ENCODE measurements around the gene OR6C76. TPM values are rescaled to one million over a fixed set of nuclear protein-coding genes. Genes with fewer than 3 reads are reported as not detected.
"Not testable (repeated sequence)": the region's sequence is repeated elsewhere in the genome, so short reads cannot be mapped to it uniquely, and the experiment has no call there.

The OR6C76 gene
- total and polyA plus RNA-seq, 4 donors = not detected

- DNase-seq; H3K4me1 ChIP-seq (ENCODE audit: control insufficient read depth in 1 of 2, insufficient read depth in 2 of 2, low read length in 2 of 2); H3K36me3 ChIP-seq (ENCODE audit: control insufficient read depth in 1 of 2, insufficient read depth in 2 of 2, low read length in 1 of 2); ATAC-seq (ENCODE audit: low FRiP score); intact Hi-C loops (cut with DNase I); H3K27me3 ChIP-seq (ENCODE audit: control insufficient read depth in 1 of 2, insufficient read depth in 2 of 2, low read length in 1 of 2); H3K4me3 ChIP-seq (ENCODE audit: low read length in 2 of 2); H3K9me3 ChIP-seq (ENCODE audit: control insufficient read depth, low read length); H3K27ac ChIP-seq (ENCODE audit: low read depth in 1 of 2, low read length in 2 of 2): not testable (repeated sequence)
- WGBS, 2 donors = 89% methylated on average over 5 of the region's 6 CpGs
Observed at GRCh38 chr12:55413498-55414388, 12.3 kb upstream of the OR6C76 start.

DNA sequence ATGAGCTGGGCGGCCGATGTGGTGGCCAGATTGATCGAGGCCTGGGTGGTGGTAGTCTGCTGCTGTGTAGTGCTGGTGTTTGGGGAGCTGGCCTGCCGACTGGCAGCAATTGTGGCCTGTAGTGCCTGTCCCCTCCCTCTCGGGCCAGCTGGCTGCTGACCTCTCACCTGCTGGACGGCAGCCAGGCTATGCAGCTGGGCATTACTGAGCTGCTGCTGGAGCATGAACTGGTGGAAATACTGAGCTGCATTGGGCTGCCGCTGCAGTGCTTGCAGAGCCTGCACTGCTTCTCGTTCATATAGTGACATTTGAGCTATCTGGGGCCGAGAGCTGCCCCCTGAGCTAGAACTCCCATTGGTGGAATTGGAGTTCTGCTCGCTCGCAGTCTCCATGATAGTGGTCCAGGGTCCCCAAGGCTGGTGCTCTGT lies 11.6 kb upstream of the OR6C76 start:
- 33 to 35% methylated on average over 10 to 11 of the region's 11 CpGs for WGBS, 2 donors
- intact Hi-C loops (cut with DNase I); H3K36me3 ChIP-seq (ENCODE audit: control insufficient read depth in 1 of 2, insufficient read depth in 2 of 2, low read length in 1 of 2); H3K27ac ChIP-seq (ENCODE audit: low read depth in 1 of 2, low read length in 2 of 2); H3K9me3 ChIP-seq (ENCODE audit: control insufficient read depth, low read length); H3K4me1 ChIP-seq (ENCODE audit: control insufficient read depth in 1 of 2, insufficient read depth in 2 of 2, low read length in 2 of 2); DNase-seq; H3K4me3 ChIP-seq (ENCODE audit: low read length in 2 of 2); H3K27me3 ChIP-seq (ENCODE audit: control insufficient read depth in 1 of 2, insufficient read depth in 2 of 2, low read length in 1 of 2): not testable (repeated sequence)
- ATAC-seq (ENCODE audit: low FRiP score) = peak; percentile 44

- WGBS, 2 donors = 5 to 10% methylated on average over 6 to 10 of the region's 34 CpGs
- H3K4me1 ChIP-seq (ENCODE audit: control insufficient read depth in 1 of 2, insufficient read depth in 2 of 2, low read length in 2 of 2); intact Hi-C loops (cut with DNase I); H3K27ac ChIP-seq (ENCODE audit: low read depth in 1 of 2, low read length in 2 of 2); H3K4me3 ChIP-seq (ENCODE audit: low read length in 2 of 2); H3K36me3 ChIP-seq (ENCODE audit: control insufficient read depth in 1 of 2, insufficient read depth in 2 of 2, low read length in 1 of 2); H3K9me3 ChIP-seq (ENCODE audit: control insufficient read depth, low read length); H3K27me3 ChIP-seq (ENCODE audit: control insufficient read depth in 1 of 2, insufficient read depth in 2 of 2, low read length in 1 of 2); DNase-seq: not testable (repeated sequence)
- peak; percentile 11 for ATAC-seq (ENCODE audit: low FRiP score)
Observed at GRCh38 chr12:55414889-55415288, 11.2 kb upstream of the OR6C76 start.

GRCh38 chr12:55416961-55417360 lies 9.1 kb upstream of the OR6C76 start:
- H3K4me3 ChIP-seq (ENCODE audit: low read length in 2 of 2) = no peak overlapping the region
- H3K4me1 ChIP-seq (ENCODE audit: control insufficient read depth in 1 of 2, insufficient read depth in 2 of 2, low read length in 2 of 2) = no peaks in the 10 kb centered on the region
- no peaks in the 10 kb centered on the region for H3K27me3 ChIP-seq (ENCODE audit: control insufficient read depth in 1 of 2, insufficient read depth in 2 of 2, low read length in 1 of 2)
- no peak for DNase-seq
- H3K36me3 ChIP-seq (ENCODE audit: control insufficient read depth in 1 of 2, insufficient read depth in 2 of 2, low read length in 1 of 2) = no peaks in the 10 kb centered on the region
- H3K9me3 ChIP-seq (ENCODE audit: control insufficient read depth, low read length) = peaks cover 3% of the 10 kb centered on the region
- WGBS, 2 donors = 51 to 88% methylated on average over 1 of the region's 1 CpG
- intact Hi-C loops (cut with DNase I) = no loop called here
- H3K27ac ChIP-seq (ENCODE audit: low read depth in 1 of 2, low read length in 2 of 2) = no peak overlapping the region
- ATAC-seq (ENCODE audit: low FRiP score) = no peak

DNA sequence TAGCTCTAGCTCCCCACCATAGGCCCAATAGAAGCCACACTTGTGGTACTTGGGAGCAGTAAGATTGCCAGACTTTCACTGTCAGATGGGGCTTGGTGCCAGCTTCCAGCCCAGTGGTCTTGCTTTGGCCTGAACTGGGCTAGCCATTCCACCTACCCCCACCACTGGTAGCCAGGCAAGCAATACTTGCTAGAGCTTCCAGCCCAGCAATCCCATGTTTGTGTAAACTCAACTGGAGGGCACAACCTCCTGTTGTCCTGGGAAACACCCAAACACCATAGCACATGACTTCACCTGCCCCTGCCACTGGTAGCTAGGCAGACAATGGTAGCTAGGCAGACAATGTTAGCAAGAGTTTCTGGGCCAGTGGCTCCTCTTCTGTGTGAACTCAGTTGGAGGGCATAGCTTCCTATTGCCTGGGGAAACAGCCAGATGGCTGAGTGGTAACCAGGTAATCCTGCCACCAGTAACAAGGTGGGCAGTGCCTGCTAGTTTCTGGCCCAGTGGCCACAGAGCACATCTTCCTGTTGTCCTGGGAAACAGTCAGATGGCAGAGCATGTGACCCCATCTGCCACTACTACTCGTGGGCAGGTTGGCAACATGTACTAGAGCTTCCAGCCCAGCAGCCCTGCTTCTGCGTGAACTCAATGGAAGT lies 5.6 kb upstream of the OR6C76 start:
- ATAC-seq (ENCODE audit: low FRiP score) (no peak), DNase-seq (no peak)
- no peak overlapping the region for H3K27ac ChIP-seq (ENCODE audit: low read depth in 1 of 2, low read length in 2 of 2)
- H3K4me3 ChIP-seq (ENCODE audit: low read length in 2 of 2) = no peak overlapping the region
- H3K36me3 ChIP-seq (ENCODE audit: control insufficient read depth in 1 of 2, insufficient read depth in 2 of 2, low read length in 1 of 2) = no peaks in the 10 kb centered on the region
- H3K9me3 ChIP-seq (ENCODE audit: control insufficient read depth, low read length) = peaks cover 3% of the 10 kb centered on the region
- 78 to 81% methylated on average over 2 of the region's 2 CpGs for WGBS, 2 donors
- intact Hi-C loops (cut with DNase I) = no loop called here
- H3K4me1 ChIP-seq (ENCODE audit: control insufficient read depth in 1 of 2, insufficient read depth in 2 of 2, low read length in 2 of 2) = no peaks in the 10 kb centered on the region
- H3K27me3 ChIP-seq (ENCODE audit: control insufficient read depth in 1 of 2, insufficient read depth in 2 of 2, low read length in 1 of 2) = no peaks in the 10 kb centered on the region

- Histone ChIP-seq H3K4me1 (ENCODE audit: control insufficient read depth in 1 of 2, insufficient read depth in 2 of 2, low read length in 2 of 2) (no peaks in the 10 kb centered on the region), H3K36me3 (ENCODE audit: control insufficient read depth in 1 of 2, insufficient read depth in 2 of 2, low read length in 1 of 2) (no peaks in the 10 kb centered on the region), H3K4me3 (ENCODE audit: low read length in 2 of 2) (no peak overlapping the region), H3K27me3 (ENCODE audit: control insufficient read depth in 1 of 2, insufficient read depth in 2 of 2, low read length in 1 of 2) (no peaks in the 10 kb centered on the region), H3K9me3 (ENCODE audit: control insufficient read depth, low read length) (no peaks in the 10 kb centered on the region), H3K27ac (ENCODE audit: low read depth in 1 of 2, low read length in 2 of 2) (no peak overlapping the region)
- DNase-seq = no peak
- no peak for ATAC-seq (ENCODE audit: low FRiP score)
- 12 to 24% methylated on average over 1 of the region's 1 CpG for WGBS, 2 donors
- intact Hi-C loops (cut with DNase I) = no loop called here
Observed at GRCh38 chr12:55428331-55429243, 2.5 kb downstream of the OR6C76 start.

DNA sequence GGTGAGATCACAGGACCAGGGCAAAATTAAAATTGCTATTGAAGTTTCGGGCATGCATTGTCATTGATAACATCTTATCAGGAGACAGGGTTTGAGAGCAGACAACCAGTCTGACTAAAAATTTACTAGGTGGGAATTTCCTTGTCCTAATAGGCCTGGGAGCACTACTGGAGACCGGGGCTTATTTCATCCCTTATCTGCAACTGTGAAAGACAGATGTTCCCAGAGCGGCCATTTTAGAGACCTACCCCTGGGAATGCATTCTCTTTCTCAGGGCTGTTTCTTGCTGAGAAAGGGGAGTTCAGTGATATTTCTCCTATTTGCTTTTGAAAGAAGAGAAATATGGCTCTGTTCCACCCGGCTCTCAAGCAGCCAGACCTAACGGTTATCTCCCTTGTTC lies 15.2 kb downstream of the OR6C76 start:
- ATAC-seq (ENCODE audit: low FRiP score); H3K27ac ChIP-seq (ENCODE audit: low read depth in 1 of 2, low read length in 2 of 2); H3K4me1 ChIP-seq (ENCODE audit: control insufficient read depth in 1 of 2, insufficient read depth in 2 of 2, low read length in 2 of 2); DNase-seq; H3K36me3 ChIP-seq (ENCODE audit: control insufficient read depth in 1 of 2, insufficient read depth in 2 of 2, low read length in 1 of 2); H3K4me3 ChIP-seq (ENCODE audit: low read length in 2 of 2); H3K27me3 ChIP-seq (ENCODE audit: control insufficient read depth in 1 of 2, insufficient read depth in 2 of 2, low read length in 1 of 2); intact Hi-C loops (cut with DNase I); H3K9me3 ChIP-seq (ENCODE audit: control insufficient read depth, low read length): not testable (repeated sequence)
- 69 to 78% methylated on average over 5 of the region's 5 CpGs for WGBS, 2 donors

- Histone ChIP-seq H3K27ac (ENCODE audit: low read depth in 1 of 2, low read length in 2 of 2) (no peak within 1 kb of the TSS), H3K36me3 (ENCODE audit: control insufficient read depth in 1 of 2, insufficient read depth in 2 of 2, low read length in 1 of 2) (no peaks in the 10 kb centered on the region), H3K9me3 (ENCODE audit: control insufficient read depth, low read length) (no peaks in the 10 kb centered on the region), H3K27me3 (ENCODE audit: control insufficient read depth in 1 of 2, insufficient read depth in 2 of 2, low read length in 1 of 2) (no peaks in the 10 kb centered on the region), H3K4me3 (ENCODE audit: low read length in 2 of 2) (no peak within 1 kb of the TSS), H3K4me1 (ENCODE audit: control insufficient read depth in 1 of 2, insufficient read depth in 2 of 2, low read length in 2 of 2) (no peaks in the 10 kb centered on the region)
- no peak for ATAC-seq (ENCODE audit: low FRiP score)
- intact Hi-C loops (cut with DNase I) = no loop called here
- no peak for DNase-seq
- 43 to 51% methylated on average over 2 of the region's 2 CpGs for WGBS, 2 donors
Observed at GRCh38 chr12:55443776-55444175, 17.7 kb downstream of the OR6C76 start, which contains the start of gene OR6C2. TSS of gene OR6C2 (plus strand) at chr12:55444076. CDS start at chr12:55452214, 8,138 bp downstream.
